Cortex of kidney (tissue), 1 donor: Measurements from ENCODE around the gene PHTF2.

Experiments
- DNase-seq: peaks from one replicate; lab custom pipeline; 2025; lab: John Stamatoyannopoulos, UW

The PHTF2 gene

DNA sequence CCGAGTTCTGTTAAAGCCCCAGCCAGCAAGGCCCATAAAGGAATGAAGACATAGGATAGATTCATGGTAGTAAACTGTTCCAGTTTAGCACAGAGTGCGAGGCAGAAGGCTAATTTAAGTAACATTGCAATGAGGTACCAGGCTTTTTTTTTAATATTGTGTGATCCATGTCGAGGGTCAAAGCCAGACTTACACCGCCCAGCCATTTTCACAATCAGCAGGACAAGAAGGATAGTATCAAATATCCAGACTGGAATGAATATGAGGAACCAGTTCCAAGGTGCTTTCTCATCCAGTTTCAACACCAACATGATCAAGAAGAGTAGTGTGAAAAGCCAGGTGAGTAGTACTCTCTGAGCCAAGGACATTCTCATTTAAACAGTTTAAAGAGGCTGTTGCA lies 4.6 kb upstream of the PHTF2 start:
- no peak for DNase-seq

DNA sequence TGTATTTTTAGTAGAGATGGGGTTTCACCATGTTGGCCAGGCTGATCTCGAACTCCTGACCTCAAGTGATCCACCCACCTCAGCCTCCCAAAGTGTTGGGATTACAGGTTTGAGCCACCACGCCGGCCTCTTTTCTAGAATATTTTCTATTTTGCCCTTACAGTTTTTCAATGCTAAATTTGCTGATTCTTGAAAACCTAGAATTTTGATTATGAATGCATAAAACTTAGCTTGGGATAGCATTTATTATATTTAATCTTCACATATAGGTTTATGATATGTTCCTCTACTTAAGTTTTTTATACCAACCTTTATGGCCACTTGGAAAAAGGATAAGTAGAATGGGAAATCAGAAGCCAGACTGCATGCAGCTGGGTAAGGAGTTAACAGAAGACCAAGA lies 2.5 kb upstream of the PHTF2 start:
- no peak for DNase-seq

DNA sequence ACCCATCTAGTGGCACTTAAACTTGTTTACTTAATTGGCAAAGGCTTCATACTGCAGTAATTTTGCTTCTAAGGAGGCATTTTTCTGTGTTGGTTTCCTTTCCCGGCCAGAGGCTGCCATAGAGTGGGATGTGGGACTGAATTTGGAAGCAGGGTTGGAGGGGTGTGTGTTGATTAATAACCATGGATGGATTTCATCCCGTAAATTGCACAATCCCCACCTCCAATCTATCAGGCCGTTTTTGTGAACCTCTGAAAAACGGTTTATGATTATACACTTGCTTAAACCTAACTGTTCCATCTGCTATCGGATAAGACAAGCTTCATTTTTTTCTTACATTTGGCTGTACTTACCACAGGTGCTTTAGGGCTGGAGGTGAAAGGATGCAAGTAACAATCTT lies 1.6 kb upstream of the PHTF2 start:
- DNase-seq = no peak

DNA sequence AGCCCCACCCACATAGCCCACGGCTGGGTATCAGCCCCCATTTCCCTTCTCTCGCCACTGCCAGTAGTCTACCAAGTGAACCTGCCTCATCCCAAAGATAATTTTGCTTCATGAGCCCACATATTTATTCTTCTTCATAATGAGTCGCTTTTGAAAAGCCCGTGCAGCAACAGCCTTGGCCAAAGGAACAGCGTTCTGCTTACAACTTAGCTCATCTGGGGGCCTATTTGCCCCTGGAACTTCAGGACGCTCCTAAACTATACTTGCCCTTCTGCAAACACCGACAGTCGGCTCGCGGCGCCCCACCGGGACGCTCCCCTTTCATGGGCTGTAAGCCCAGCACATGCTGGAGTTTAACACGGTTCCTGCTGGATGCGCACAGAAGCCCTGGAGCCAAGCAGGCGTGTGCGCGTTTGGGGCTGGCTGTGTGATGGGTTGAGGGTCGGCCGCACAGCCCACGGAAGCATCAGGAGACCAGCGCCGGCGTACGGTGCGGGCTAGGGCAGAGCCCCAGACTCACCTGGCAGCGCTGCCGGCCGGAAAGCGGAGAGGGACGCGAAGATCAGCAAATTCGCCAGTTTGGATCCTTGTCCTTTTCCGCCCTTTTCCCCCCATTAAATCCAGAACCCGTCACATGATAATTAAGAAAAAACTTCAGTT lies 709 bp upstream of the PHTF2 start:
- DNase-seq = no peak

DNA sequence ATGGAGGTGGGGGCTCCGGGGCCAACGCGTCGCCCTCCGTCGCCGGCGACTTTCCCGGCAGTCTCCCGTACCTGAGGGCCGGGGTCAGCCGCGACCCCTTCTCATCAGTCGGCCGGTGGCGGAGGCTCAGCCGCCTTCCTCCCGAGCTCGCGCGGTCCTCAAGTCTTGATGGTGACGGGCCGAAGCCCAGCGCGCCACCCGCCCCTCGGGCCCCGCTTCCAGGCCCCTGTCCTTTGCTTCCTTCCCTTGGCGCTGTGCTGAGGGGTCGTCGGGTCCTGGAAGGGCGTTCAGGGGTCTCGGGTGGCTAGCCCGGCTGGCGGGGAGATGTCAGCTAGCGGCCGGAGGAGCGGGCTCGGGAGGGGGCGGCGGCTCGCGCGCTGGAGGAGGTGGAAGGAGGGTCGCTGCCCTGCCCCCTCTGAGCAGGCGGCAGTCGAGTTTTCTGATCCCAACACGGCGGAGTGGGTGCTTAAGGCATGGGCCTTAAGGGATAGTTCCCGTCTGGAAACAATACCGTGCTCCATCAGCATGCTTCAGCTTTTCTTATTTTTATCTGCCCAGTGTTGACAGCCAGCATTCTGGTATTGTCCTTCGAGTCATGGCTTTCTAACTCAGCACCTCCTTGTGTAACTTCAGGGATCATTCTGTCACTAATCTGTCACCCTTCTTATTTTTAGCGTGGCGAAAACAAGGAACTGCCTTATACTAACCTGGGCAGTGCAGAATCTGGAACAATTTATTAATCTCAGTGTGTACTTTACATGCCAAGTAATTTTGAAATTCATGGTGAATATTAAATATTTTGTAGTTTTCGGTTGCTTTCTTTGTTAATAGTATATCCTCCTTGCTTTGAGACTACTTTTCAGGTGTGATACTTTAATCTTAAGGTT lies 748 bp downstream of the PHTF2 start:
- no peak for DNase-seq

DNA sequence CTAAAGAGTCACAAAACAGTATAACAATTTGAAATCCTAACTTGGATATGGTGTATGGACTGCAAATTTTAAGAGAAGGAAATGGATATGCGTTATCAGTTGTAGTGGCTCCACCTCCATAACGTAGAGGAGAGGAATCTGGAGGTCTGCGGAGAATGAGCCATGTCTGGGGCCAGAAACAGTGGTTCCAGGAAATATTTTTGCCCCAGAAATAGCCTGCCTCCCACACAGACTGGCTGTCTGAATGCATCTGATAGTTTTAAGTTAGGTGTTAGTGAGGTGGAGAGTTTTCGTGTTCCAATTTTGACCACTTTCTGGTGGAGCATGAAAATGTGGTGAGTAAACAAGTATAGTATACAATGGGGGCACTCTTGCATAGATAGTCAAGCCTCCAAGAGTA lies 1.6 kb downstream of the PHTF2 start:
- no peak for DNase-seq

DNA sequence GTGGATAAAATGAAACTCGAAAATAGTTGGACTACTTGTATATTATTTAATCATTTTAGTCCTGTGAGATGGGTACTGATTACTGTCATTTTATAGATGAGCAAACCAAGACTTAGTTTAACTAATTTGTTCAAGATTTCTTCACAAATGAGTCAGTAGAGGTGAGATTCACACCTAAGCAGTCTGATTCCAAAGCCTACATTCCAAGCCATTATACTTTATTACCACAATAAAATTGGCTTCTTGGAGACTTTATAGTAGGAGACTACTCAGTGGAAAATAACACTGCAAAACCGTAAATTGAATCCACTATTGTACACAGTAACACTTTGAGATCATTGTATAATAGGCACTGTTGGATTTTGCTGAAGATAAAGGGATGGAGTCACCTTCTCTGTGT lies 2.2 kb downstream of the PHTF2 start:
- DNase-seq = no peak

DNA sequence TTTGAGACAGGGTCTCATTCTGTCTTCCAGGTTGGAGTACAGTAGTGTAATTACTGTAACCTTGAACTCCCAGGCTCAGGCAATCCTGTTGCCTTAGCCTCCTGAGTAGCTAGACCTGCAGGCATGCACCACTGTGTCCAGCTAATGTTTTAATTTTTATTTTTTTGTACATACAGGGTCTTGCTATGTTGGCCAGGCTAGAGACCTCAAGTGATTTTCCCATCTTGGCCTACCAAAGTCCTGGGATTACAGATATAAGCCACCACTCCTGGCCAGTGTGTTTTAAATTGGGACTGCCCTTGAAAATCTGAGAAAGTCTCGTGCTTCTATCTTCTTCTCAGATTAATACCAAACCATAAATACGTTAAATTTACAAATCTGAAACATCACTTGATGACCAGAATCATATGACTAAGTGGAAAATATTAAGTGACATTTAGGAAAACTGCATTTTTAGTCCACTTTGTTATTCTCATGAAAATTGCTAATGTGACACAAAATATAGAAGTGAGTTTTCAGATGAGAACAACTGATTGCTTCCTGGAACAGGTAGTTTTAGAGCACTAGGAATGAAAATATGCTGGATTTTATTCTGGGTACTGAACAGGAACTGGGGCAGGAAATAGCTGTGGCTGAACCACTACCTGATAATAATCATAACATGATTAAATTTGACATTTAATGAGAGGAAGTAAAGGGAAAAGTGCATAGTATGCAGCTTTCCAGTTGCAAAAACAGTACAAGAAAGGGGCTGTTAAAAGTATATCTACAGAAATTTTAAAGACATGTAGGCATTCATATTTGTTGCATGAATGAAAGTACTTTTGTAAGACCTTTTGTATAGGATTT lies 4.2 kb downstream of the PHTF2 start:
- no peak for DNase-seq

DNA sequence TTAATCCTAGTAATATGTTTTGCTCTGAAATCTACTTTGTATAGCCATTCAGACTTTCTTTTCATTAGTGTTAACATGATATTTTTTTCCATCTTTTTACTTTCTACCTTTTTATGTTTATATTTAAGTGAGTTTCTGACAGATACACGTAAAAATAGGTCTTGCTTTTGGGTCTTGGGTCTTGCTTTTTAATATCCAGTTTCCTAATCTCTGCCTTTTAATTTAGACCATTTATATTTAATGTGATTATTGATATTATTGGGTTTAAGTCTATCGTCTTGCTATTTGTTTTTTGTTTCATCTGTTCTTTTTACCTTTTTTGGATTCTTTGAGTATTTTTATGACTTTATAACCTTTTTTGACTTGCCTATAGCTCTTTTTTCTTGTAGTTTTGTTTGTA lies 7.9 kb downstream of the PHTF2 start:
- DNase-seq = no peak

DNA sequence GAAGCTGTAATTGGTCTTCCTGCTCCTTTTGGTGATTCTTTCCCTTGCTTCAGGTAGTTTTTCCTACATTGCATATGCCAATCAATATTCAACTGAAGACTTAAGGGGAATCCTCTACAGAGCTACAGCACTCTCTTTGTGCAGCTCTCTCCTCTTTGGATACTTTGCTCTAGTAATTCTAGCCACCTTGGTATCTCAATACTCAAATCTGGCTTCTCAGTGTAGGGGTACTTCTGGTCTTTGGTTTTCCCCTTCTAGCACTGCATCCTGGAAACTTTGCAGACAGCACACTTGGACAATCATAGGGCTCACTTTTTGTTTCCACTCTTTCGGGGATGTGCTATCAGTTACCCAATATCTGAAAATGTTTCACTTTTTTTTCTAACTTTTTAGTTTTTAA lies 9.9 kb downstream of the PHTF2 start:
- no peak for DNase-seq

DNA sequence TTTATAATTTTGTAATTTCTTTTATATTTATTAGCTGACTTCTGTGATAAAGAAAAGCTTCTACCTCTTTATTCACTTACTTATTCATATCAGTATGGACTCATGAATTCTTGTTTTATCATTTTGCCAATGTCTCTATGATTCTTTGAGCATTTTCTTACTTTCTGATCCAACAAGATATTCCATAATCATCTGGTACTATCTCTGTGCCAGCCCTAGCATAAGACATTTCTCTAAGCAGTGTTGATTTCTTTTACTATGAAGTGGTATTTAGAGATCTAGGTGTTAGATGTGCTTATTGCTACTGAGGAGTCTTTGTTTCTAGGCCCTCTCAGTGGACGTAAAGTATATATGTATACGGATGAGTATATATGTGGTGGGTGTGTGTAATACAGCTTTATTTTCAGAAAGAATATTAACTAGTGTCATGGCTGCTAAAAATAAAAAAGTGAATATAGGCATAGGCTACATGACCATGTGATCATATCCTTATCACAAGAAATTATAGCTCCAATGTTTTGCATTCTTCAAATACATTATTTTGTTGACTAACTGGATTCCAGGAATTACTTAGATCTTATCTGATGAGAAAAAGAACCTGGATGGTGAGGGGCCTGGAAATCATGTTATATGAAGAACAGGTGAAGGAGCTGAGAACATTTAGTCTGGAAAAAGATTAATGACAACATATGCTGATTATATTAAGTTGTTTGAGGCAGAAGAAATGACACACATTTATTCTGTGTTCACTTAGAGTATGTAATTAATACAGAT lies 13.1 kb downstream of the PHTF2 start:
- no peak for DNase-seq

DNA sequence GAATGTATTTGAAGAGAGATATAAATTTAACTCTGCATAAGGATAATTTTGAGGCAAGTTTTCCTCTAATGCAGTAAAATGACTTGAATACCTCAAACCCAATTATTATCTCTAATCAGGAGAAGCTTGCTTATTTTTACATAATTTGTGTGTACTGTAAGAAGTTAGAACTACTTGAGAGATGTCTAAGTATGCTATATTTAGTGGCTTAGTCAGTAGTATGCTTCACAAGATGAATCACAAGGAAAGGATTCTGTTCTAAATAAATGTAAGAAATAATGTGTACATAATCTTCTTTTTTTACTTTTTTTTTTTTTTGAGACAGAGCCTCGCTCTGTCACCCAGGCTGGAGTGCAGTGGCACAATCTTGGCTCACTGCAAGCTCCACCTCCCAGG lies 13.7 kb downstream of the PHTF2 start:
- DNase-seq = no peak

DNA sequence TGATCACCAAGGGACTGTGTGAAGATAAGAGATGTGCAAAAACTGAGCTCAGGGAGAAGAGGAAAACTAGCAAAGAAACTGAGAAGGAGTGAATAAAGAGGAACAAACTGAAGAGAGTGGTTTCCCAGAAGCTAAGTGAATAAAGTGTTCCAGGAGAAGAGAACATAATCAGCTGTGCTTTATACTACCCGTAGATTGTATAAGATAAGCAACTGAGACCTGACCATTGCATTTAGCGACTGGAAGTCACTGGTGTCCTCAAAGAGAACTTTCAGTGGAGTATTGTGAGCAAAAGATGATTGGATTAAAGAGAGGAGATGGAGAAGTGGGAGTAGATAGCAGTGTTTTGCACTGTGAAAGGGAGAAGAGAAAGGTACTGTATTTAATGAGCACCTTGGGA lies 14.6 kb downstream of the PHTF2 start:
- no peak for DNase-seq

DNA sequence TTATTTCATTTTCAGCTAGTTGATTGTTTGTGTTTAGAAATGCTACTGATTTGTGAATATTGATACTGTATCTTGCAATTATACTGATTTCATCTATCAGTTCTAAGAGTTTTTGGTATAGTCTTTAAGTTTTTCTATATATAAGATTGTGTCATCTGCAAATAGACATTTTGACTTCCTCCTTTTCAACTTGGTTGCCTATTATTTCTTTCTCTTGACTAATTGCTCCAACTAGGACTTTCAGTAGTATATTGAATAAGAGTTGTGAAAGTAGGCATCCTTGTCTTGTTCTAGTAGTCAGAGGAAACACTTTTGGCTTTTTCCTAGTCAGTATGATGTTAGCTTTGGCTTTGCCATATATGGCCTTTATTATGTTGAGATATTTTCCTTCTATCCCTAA lies 20.4 kb downstream of the PHTF2 start:
- DNase-seq = no peak

DNA sequence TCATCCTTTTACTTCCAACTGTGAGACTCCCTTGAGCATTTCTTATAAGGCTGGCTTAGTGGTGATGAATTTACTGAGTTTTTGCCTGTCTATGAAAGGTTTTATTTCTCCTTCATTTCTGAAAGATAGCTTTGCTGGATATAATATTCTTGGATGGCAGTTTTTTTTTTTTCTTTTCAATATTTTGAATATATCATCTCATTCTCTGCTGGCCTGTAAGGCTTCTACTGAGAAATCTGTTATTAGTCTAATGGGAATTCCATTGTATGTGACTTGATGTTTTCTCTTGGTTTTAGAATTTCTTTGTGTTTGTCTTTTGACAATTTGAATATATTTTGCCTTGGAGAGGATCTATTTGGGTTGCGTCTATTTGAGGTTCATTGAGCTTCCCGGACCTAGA lies 22.4 kb downstream of the PHTF2 start:
- no peak for DNase-seq

DNA sequence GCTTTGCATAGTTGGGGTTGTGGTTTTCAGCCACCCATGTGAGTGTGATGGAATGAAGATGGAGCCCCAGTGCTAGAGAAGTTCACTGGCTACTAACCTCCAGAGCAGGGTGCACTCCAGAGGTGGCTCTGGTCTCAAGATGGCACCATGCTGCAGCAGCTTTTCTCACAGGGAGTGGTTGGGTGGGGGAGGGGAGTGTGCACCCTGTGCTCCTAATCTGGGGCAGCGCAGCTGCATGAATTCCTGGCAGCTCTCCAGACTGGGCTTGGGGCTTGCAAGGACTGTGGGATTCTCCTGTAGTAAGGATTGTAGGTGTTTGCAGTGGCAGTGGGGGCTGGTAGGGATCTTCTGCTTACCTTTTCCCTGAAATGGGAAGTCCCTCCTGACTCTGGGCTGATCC lies 23.7 kb downstream of the PHTF2 start:
- DNase-seq = no peak

DNA sequence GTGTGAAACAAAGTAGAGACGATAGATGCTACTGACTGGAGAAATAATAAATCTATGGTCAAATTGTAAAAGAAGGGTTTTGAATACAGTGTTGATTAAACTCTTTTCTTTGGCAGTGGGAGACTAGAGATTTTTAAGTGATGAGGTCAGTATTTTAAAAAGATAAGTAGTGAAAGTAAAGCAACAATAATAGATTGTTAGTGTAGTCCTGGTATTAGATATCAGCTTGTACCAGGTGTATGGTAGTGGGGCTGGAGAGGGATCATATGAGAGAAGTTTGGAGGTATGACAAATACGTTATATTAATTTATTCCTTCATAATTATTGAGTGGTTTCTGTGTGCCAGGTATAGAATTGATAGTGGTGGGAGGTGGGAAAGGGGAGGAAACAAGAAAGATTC lies 25.2 kb downstream of the PHTF2 start:
- no peak for DNase-seq

DNA sequence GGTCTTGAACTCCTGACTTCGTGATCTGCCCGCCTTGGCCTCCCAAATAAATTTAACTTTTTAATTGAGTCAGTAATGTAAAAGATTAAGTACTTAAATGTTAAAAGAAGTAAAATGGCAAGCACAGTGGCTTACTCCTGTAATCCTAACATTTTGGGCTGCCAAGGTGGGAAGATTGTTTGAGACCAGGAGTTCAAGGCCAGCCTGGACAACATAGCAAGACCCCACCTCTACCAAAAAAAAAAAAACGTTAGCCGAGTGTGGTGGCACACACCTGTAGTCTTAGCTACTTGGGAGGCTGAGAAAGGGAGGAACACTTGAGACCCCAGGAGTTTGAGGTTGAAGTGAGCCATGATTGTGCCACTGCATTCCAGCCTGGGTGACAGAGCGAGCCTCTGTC lies 26.1 kb downstream of the PHTF2 start:
- no peak for DNase-seq

DNA sequence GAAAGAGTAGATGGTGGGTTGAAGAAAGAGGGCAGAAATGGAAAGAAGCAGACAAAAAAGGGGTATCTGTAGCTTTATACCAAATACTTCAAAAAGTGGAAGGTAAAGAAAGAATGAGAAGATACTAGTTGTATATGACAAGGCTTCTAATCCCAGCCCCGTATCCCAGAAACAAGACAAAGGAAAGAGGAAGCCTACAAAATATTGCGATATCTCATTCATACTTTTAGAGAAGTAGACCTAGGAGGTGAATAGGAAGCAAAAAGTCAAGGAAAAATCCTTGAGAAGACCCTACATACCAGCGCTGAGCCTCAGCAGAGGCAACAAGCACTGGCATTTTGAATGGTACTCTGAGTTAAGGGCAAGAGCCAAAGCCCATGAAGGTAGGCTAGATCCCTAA lies 26.6 kb downstream of the PHTF2 start:
- no peak for DNase-seq

DNA sequence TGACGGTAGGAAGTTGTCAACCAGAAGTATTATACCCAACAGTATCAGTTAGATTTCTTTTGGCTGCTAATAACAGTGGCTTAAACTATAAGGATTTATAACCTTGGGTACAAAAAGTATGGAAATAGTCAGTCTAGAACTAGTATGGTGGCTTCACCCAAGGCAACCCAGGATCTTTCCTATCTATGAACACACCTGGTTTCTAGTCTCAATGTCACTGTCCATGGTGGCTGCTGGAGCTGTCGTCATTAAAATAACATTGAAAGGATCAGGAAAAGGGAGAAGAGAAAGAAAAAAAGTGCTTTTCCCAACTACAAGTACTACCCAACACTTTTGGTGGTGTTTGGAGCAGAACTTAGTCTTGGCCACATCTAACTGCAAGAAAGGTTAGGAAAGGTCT lies 27.7 kb downstream of the PHTF2 start:
- DNase-seq = no peak

DNA sequence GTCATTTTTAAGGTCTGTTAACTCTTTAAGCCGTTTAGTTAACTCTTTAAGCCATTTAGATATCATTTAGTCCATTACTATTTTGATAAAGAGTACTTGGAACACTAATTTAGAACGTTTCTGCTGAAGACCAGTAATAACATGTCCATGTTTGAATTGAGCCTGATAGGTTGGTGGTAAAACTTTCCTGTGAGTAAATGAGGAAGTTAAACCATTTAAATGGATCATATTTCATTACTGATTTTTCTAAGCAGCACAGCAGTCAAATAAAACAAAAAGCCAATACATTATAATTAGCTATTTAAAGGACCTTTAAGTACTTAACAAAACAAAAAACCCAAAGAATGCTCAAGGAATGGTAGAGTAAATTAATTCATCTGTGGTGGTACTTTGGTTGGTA lies 29.4 kb downstream of the PHTF2 start:
- DNase-seq = no peak
